GM12865 (cell line): ENCODE results near the gene ENPP3.

Experiments
- DNase-seq: peaks from one replicate; pipeline ENCODE4 v3.0.0; 2010; ENCODE audit warnings: low read depth
- H3K4me3 ChIP-seq: 2 replicates; pipeline ENCODE4 v1.5.1; 2011; ENCODE audit warnings: mild to moderate bottlenecking, low read depth, low read length, control low read depth
- TF ChIP-seq, protein P1 (sequence below): IDR thresholded peaks from 2 replicates; pipeline ENCODE4 v1.5.1; 2011; ENCODE audit warnings: low read length, control low read depth, low read depth, inconsistent platforms; ENCODE audit not compliant: insufficient read depth; ENCODE audit errors: missing control alignments

The ENPP3 gene

DNA sequence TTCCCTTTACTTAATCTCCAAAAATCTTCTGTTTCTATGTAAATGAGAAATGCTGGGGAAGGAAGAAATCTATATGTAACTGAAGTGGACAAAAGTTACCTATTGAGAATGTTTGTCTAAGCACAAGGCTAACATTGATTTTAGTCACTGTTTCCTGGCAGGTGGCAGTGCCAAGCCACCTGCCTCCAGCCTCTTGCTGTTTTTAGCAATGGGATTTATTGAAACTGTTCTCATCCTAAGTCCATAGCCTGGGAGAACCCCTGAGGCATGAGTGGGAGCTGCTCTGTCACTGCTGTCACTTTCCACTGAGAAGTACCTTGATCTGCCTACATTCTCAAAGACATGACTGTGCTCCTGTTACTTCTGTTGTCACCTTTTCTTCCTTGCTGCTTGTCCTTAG lies 14.7 kb downstream of the ENPP3 start:
- TF ChIP-seq, protein P1, sequence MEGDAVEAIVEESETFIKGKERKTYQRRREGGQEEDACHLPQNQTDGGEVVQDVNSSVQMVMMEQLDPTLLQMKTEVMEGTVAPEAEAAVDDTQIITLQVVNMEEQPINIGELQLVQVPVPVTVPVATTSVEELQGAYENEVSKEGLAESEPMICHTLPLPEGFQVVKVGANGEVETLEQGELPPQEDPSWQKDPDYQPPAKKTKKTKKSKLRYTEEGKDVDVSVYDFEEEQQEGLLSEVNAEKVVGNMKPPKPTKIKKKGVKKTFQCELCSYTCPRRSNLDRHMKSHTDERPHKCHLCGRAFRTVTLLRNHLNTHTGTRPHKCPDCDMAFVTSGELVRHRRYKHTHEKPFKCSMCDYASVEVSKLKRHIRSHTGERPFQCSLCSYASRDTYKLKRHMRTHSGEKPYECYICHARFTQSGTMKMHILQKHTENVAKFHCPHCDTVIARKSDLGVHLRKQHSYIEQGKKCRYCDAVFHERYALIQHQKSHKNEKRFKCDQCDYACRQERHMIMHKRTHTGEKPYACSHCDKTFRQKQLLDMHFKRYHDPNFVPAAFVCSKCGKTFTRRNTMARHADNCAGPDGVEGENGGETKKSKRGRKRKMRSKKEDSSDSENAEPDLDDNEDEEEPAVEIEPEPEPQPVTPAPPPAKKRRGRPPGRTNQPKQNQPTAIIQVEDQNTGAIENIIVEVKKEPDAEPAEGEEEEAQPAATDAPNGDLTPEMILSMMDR: no peak
- DNase-seq: no peak
- H3K4me3 ChIP-seq: no peak overlapping the region

DNA sequence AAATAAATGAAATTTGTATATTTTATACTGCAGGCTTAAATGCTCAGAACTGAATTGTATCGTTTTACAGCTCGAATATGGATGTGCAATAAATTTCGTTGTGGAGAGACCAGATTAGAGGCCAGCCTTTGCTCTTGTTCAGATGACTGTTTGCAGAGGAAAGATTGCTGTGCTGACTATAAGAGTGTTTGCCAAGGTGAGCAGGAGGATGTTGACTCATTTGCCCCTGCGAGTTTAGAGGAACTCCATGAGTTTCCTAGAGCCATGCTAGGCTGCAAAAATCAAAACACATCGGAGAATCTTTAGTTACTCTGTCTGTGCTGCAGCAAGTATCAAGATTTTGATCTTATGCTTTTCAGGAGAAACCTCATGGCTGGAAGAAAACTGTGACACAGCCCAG lies 15.4 kb downstream of the ENPP3 start:
- no peak for DNase-seq
- TF ChIP-seq, protein P1: no peak
- no peak overlapping the region for H3K4me3 ChIP-seq

DNA sequence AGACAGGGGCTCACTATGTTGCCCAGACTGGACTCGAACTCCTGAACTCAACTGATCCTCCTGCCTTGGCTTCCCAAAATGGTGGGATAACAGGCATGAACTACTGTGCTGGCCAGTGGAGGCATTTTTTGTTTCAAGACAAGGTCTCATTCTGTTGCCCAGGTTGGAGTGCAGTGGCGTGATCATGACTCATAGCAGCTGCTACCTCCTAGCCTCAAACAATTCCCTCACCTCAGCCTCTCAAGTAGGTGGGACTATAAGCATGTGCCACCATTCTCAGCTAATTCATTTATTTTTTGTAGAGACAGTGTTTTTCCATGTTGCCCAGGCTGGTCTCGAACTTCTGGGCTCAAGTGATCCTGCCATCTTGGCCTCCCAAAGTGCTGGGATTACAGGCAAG lies 17.2 kb downstream of the ENPP3 start:
- no peak overlapping the region for H3K4me3 ChIP-seq
- TF ChIP-seq, protein P1: no peak
- DNase-seq: no peak

DNA sequence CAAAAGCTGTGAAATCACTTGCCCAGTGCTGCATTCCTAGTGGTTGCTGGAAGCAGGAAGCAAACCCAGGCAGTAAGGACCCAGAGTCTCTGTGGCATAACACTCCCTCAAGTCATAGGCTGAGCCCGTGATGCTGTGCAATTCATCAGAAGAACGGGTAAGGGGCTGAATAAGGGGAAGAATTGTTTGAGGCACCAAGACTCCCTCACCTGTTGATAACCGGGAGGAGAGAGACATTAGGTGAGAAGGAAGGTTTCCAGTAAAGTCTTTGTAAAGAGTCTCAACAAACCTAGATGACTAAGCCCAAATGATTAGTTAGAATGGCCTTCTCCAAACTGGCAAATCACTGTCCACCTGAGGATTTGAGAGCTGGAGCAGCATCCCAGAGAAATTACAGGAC lies 18.3 kb downstream of the ENPP3 start:
- H3K4me3 ChIP-seq: no peak overlapping the region
- no peak for DNase-seq
- TF ChIP-seq, protein P1: no peak

DNA sequence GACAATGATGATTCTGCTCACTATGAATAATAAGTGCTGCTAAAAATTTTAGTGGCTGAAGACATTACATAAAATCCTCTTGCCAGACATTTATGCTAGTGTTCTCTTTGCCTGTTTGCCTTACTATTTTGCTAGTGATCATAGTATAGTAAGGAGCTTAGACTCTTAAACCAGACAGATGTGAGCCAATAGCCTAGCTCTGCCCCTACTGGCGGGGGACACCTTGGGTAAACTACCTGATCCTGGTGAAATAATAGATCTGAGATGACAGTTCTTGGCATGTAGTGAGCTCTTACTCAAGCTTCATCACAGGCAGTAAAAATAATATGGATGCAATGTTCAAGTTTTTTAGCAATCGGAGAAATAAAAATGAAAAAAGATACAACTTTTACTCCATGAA lies 18.8 kb downstream of the ENPP3 start:
- no peak for DNase-seq
- TF ChIP-seq, protein P1: no peak
- H3K4me3 ChIP-seq: no peak overlapping the region

DNA sequence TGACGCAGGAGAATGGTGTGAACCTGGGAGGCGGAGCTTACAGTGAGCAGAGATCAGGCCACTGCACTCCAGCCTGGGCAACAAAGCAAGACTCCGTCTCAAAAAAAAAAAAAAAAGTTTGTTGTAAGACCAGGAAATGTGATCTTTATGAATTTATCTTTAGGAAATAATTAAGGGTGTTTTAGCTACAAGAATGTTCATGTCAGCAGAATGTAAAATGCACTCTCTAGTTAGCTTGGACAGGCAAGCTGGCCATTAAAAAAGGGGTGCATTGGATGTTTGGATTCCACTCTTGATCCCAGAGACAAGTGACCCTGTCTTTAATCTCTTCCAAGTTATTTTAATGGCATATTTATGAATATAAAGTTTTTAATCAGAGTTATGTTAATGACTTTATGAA lies 19.6 kb downstream of the ENPP3 start:
- no peak for DNase-seq
- H3K4me3 ChIP-seq: no peak overlapping the region
- TF ChIP-seq, protein P1: no peak

DNA sequence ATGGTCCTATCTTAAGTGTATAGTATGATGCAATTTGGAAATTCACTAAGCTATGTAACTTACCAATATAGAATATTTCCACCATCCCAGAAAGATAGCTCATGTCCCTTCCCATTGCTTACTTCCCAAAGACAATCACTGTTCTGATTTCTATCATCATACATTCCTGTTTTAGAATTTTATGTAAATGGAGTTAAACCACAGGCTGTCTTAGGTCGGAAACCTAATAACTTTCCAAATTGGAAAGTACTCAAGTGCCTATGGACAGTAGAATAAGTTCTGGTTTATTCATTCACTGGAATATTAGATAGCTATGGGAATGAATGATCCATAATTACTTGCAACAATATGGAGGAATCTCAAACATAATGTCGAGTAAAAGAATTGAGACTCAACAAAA lies 20.1 kb downstream of the ENPP3 start:
- TF ChIP-seq, protein P1: no peak
- H3K4me3 ChIP-seq: no peak overlapping the region
- DNase-seq: no peak
